ENCODE data around the gene NUDCD3. TPM values are rescaled to one million over a fixed set of nuclear protein-coding genes. Genes with fewer than 3 reads are reported as not detected.

Gene NUDCD3
- total RNA-seq, 1 donor from 2014 or later, result 59.5 TPM

GRCh38 chr7:44497155-44498027, 6.9 kb upstream of the NUDCD3 start:
- Histone ChIP-seq H3K4me1 (ENCODE audit: control insufficient read depth in 3 of 3, insufficient read depth in 3 of 3, low read length in 3 of 3) (peaks cover 4 to 18% (median 18%) of the 10 kb centered on the region in 3 donors), H3K27me3 (ENCODE audit: control insufficient read depth in 3 of 3, insufficient read depth in 3 of 3, low read length in 3 of 3) (no peaks in the 10 kb centered on the region), H3K4me3 (ENCODE audit: low read length in 3 of 3) (peak overlapping the region in 1 of 3 donors; percentile 13), H3K27ac (ENCODE audit: low read depth, low read length) (peak overlapping the region; percentile 77), H3K9ac (ENCODE audit: low read depth in 1 of 3, low read length in 3 of 3) (no peak overlapping the region), H3K36me3 (ENCODE audit: control insufficient read depth in 3 of 3, insufficient read depth in 3 of 3, low read length in 3 of 3) (no peaks in the 10 kb centered on the region), H3K9me3 (ENCODE audit: control insufficient read depth in 3 of 3, low read length in 3 of 3) (no peaks in the 10 kb centered on the region)

GRCh38 chr7:44496385-44496784, 5.9 kb upstream of the NUDCD3 start:
- Histone ChIP-seq H3K9ac (ENCODE audit: low read depth in 1 of 3, low read length in 3 of 3) (no peak overlapping the region), H3K4me3 (ENCODE audit: low read length in 3 of 3) (no peak overlapping the region), H3K27me3 (ENCODE audit: control insufficient read depth in 3 of 3, insufficient read depth in 3 of 3, low read length in 3 of 3) (no peaks in the 10 kb centered on the region), H3K4me1 (ENCODE audit: control insufficient read depth in 3 of 3, insufficient read depth in 3 of 3, low read length in 3 of 3) (peaks cover 4 to 18% (median 18%) of the 10 kb centered on the region in 3 donors), H3K27ac (ENCODE audit: low read depth, low read length) (no peak overlapping the region), H3K36me3 (ENCODE audit: control insufficient read depth in 3 of 3, insufficient read depth in 3 of 3, low read length in 3 of 3) (no peaks in the 10 kb centered on the region), H3K9me3 (ENCODE audit: control insufficient read depth in 3 of 3, low read length in 3 of 3) (no peaks in the 10 kb centered on the region)

- Histone ChIP-seq H3K4me3 (ENCODE audit: low read length in 3 of 3) (no peak overlapping the region), H3K27me3 (ENCODE audit: control insufficient read depth in 3 of 3, insufficient read depth in 3 of 3, low read length in 3 of 3) (no peaks in the 10 kb centered on the region), H3K9me3 (ENCODE audit: control insufficient read depth in 3 of 3, low read length in 3 of 3) (no peaks in the 10 kb centered on the region), H3K36me3 (ENCODE audit: control insufficient read depth in 3 of 3, insufficient read depth in 3 of 3, low read length in 3 of 3) (no peaks in the 10 kb centered on the region), H3K27ac (ENCODE audit: low read depth, low read length) (no peak overlapping the region), H3K4me1 (ENCODE audit: control insufficient read depth in 3 of 3, insufficient read depth in 3 of 3, low read length in 3 of 3) (peaks cover 4 to 24% (median 18%) of the 10 kb centered on the region in 3 donors), H3K9ac (ENCODE audit: low read depth in 1 of 3, low read length in 3 of 3) (no peak overlapping the region)
These were observed 4.5 kb upstream of the NUDCD3 start for GRCh38 chr7:44494960-44495359.

GRCh38 chr7:44491229-44491628, 771 bp upstream of the NUDCD3 start:
- peak overlapping the region; percentile 97 for H3K27ac ChIP-seq (ENCODE audit: low read depth, low read length)
- H3K36me3 ChIP-seq (ENCODE audit: control insufficient read depth in 3 of 3, insufficient read depth in 3 of 3, low read length in 3 of 3), result no peaks in the 10 kb centered on the region
- peaks cover 16 to 33% (median 28%) of the 10 kb centered on the region in 3 donors for H3K4me1 ChIP-seq (ENCODE audit: control insufficient read depth in 3 of 3, insufficient read depth in 3 of 3, low read length in 3 of 3)
- no peaks in the 10 kb centered on the region for H3K27me3 ChIP-seq (ENCODE audit: control insufficient read depth in 3 of 3, insufficient read depth in 3 of 3, low read length in 3 of 3)
- peak overlapping the region; percentile 94 to 96 (median 95) for H3K4me3 ChIP-seq (ENCODE audit: low read length in 3 of 3)
- H3K9me3 ChIP-seq (ENCODE audit: control insufficient read depth in 3 of 3, low read length in 3 of 3), result no peaks in the 10 kb centered on the region
- H3K9ac ChIP-seq (ENCODE audit: low read depth in 1 of 3, low read length in 3 of 3), result peak overlapping the region; percentile 89 to 94 (median 93)

- H3K27me3 ChIP-seq (ENCODE audit: control insufficient read depth in 3 of 3, insufficient read depth in 3 of 3, low read length in 3 of 3), result no peaks in the 10 kb centered on the region
- H3K9me3 ChIP-seq (ENCODE audit: control insufficient read depth in 3 of 3, low read length in 3 of 3), result no peaks in the 10 kb centered on the region
- H3K4me3 ChIP-seq (ENCODE audit: low read length in 3 of 3), result peak overlapping the region; percentile 94 to 96 (median 95)
- H3K9ac ChIP-seq (ENCODE audit: low read depth in 1 of 3, low read length in 3 of 3), result peak overlapping the region; percentile 89 to 94 (median 93)
- H3K36me3 ChIP-seq (ENCODE audit: control insufficient read depth in 3 of 3, insufficient read depth in 3 of 3, low read length in 3 of 3), result peaks cover under 1% of the 10 kb centered on the region in 3 donors
- H3K27ac ChIP-seq (ENCODE audit: low read depth, low read length), result peak overlapping the region; percentile 97
- peaks cover 28 to 46% (median 41%) of the 10 kb centered on the region in 3 donors for H3K4me1 ChIP-seq (ENCODE audit: control insufficient read depth in 3 of 3, insufficient read depth in 3 of 3, low read length in 3 of 3)
These were observed 505 bp downstream of the NUDCD3 start for GRCh38 chr7:44489955-44490350.

GRCh38 chr7:44488955-44489354, 1.5 kb downstream of the NUDCD3 start:
- Histone ChIP-seq H3K27me3 (ENCODE audit: control insufficient read depth in 3 of 3, insufficient read depth in 3 of 3, low read length in 3 of 3) (no peaks in the 10 kb centered on the region), H3K9ac (ENCODE audit: low read depth in 1 of 3, low read length in 3 of 3) (peak overlapping the region; percentile 40 to 93 (median 89)), H3K36me3 (ENCODE audit: control insufficient read depth in 3 of 3, insufficient read depth in 3 of 3, low read length in 3 of 3) (peaks cover 7 to 10% (median 10%) of the 10 kb centered on the region in 3 donors), H3K9me3 (ENCODE audit: control insufficient read depth in 3 of 3, low read length in 3 of 3) (no peaks in the 10 kb centered on the region), H3K4me3 (ENCODE audit: low read length in 3 of 3) (peak overlapping the region; percentile 94 to 96 (median 95)), H3K4me1 (ENCODE audit: control insufficient read depth in 3 of 3, insufficient read depth in 3 of 3, low read length in 3 of 3) (peaks cover 38 to 56% (median 50%) of the 10 kb centered on the region in 3 donors), H3K27ac (ENCODE audit: low read depth, low read length) (no peak overlapping the region)

- Histone ChIP-seq H3K9me3 (ENCODE audit: control insufficient read depth in 3 of 3, low read length in 3 of 3) (no peaks in the 10 kb centered on the region), H3K9ac (ENCODE audit: low read depth in 1 of 3, low read length in 3 of 3) (no peak overlapping the region), H3K27ac (ENCODE audit: low read depth, low read length) (no peak overlapping the region), H3K4me1 (ENCODE audit: control insufficient read depth in 3 of 3, insufficient read depth in 3 of 3, low read length in 3 of 3) (peaks cover 41 to 58% (median 54%) of the 10 kb centered on the region in 3 donors), H3K36me3 (ENCODE audit: control insufficient read depth in 3 of 3, insufficient read depth in 3 of 3, low read length in 3 of 3) (peaks cover 13 to 29% (median 28%) of the 10 kb centered on the region in 3 donors), H3K4me3 (ENCODE audit: low read length in 3 of 3) (no peak overlapping the region), H3K27me3 (ENCODE audit: control insufficient read depth in 3 of 3, insufficient read depth in 3 of 3, low read length in 3 of 3) (no peaks in the 10 kb centered on the region)
These were observed 3.8 kb downstream of the NUDCD3 start for GRCh38 chr7:44486693-44487092.

- no peak overlapping the region for H3K27ac ChIP-seq (ENCODE audit: low read depth, low read length)
- H3K4me1 ChIP-seq (ENCODE audit: control insufficient read depth in 3 of 3, insufficient read depth in 3 of 3, low read length in 3 of 3), result peaks cover 41 to 58% (median 54%) of the 10 kb centered on the region in 3 donors
- no peaks in the 10 kb centered on the region for H3K9me3 ChIP-seq (ENCODE audit: control insufficient read depth in 3 of 3, low read length in 3 of 3)
These were observed 4.5 kb downstream of the NUDCD3 start for GRCh38 chr7:44486001-44486400.

GRCh38 chr7:44484482-44485313, 5.8 kb downstream of the NUDCD3 start:
- H3K4me3 ChIP-seq (ENCODE audit: low read length in 3 of 3), result no peak overlapping the region
- no peaks in the 10 kb centered on the region for H3K27me3 ChIP-seq (ENCODE audit: control insufficient read depth in 3 of 3, insufficient read depth in 3 of 3, low read length in 3 of 3)
- H3K9ac ChIP-seq (ENCODE audit: low read depth in 1 of 3, low read length in 3 of 3), result peak overlapping the region in 1 of 3 donors; percentile 1
- H3K9me3 ChIP-seq (ENCODE audit: control insufficient read depth in 3 of 3, low read length in 3 of 3), result no peaks in the 10 kb centered on the region
- no peak overlapping the region for H3K27ac ChIP-seq (ENCODE audit: low read depth, low read length)
- H3K36me3 ChIP-seq (ENCODE audit: control insufficient read depth in 3 of 3, insufficient read depth in 3 of 3, low read length in 3 of 3), result peaks cover 15 to 38% (median 34%) of the 10 kb centered on the region in 3 donors
- peaks cover 41 to 52% (median 49%) of the 10 kb centered on the region in 3 donors for H3K4me1 ChIP-seq (ENCODE audit: control insufficient read depth in 3 of 3, insufficient read depth in 3 of 3, low read length in 3 of 3)

More at GRCh38 chr7:44486001-44486400, 4.5 kb downstream of the NUDCD3 start:
- Histone ChIP-seq H3K9ac (ENCODE audit: low read depth in 1 of 3, low read length in 3 of 3) (no peak overlapping the region), H3K27me3 (ENCODE audit: control insufficient read depth in 3 of 3, insufficient read depth in 3 of 3, low read length in 3 of 3) (no peaks in the 10 kb centered on the region), H3K36me3 (ENCODE audit: control insufficient read depth in 3 of 3, insufficient read depth in 3 of 3, low read length in 3 of 3) (peaks cover 13 to 36% (median 33%) of the 10 kb centered on the region in 3 donors), H3K4me3 (ENCODE audit: low read length in 3 of 3) (peak overlapping the region in 1 of 3 donors; percentile 8)

Measured in skeletal muscle tissue (tissue), 4 donors.